Stimulated activated CD4-positive, alpha-beta T cell treated with anti-CD3 and anti-CD28 coated beads, Interleukin-12 subunit alpha, Interleukin-12 subunit beta, amount 100 ng/mL, for 24 hours (primary cell): ENCODE data around the gene APOL2.
"Not testable (repeated sequence)": the region's sequence is repeated elsewhere in the genome, so short reads cannot be mapped to it uniquely, and the experiment has no call there.

ENCODE experiments used
- DNase-seq, 2 experiments: peaks; one replicate each; pipeline ENCODE4 v3.0.0-alpha.2; 2020; ENCODE audit warnings: low read depth in 2 of 2

The APOL2 gene

GRCh38 chr22:36262307-36262706 is 23.0 kb upstream of the APOL2 start:
- not testable (repeated sequence) for DNase-seq

- DNase-seq = not testable (repeated sequence)
Measured at GRCh38 chr22:36261675-36262074, 22.3 kb upstream of the APOL2 start.

- DNase-seq = no peak
Measured at GRCh38 chr22:36259615-36260300, 20.4 kb upstream of the APOL2 start.

- no peak for DNase-seq
Measured at GRCh38 chr22:36258701-36259614, 19.6 kb upstream of the APOL2 start.

- DNase-seq = no peak
Measured at GRCh38 chr22:36257948-36258670, 18.8 kb upstream of the APOL2 start.

- no peak for DNase-seq
Measured at GRCh38 chr22:36257308-36257707, 18.0 kb upstream of the APOL2 start.

- no peak for DNase-seq
Measured at GRCh38 chr22:36256478-36256877, 17.2 kb upstream of the APOL2 start.

GRCh38 chr22:36255572-36255971 is 16.2 kb upstream of the APOL2 start:
- not testable (repeated sequence) for DNase-seq

- DNase-seq = no peak
Measured at GRCh38 chr22:36253523-36254490, 14.5 kb upstream of the APOL2 start.

GRCh38 chr22:36252754-36253522 is 13.6 kb upstream of the APOL2 start, which contains the start of gene APOL1:
Gene APOL1 (plus strand): TSS chr22:36253133. CDS start chr22:36254956, 1,823 bp downstream.
- peak in 1 of 2 experiments; percentile 29 for DNase-seq

GRCh38 chr22:36251979-36252608 is 12.8 kb upstream of the APOL2 start:
- not testable (repeated sequence) for DNase-seq

GRCh38 chr22:36250292-36250960 is 11.1 kb upstream of the APOL2 start:
- DNase-seq = not testable (repeated sequence)

- no peak for DNase-seq
Measured at GRCh38 chr22:36249160-36249559, 9.8 kb upstream of the APOL2 start.

- no peak for DNase-seq
Measured at GRCh38 chr22:36247955-36248354, 8.6 kb upstream of the APOL2 start.

GRCh38 chr22:36246718-36247117 is 7.4 kb upstream of the APOL2 start:
- no peak for DNase-seq

- DNase-seq = no peak
Measured at GRCh38 chr22:36245805-36246356, 6.6 kb upstream of the APOL2 start.

- DNase-seq = no peak
Measured at GRCh38 chr22:36244522-36245391, 5.4 kb upstream of the APOL2 start.

- no peak for DNase-seq
Measured at GRCh38 chr22:36243986-36244385, 4.7 kb upstream of the APOL2 start.
